Common myeloid progenitor, CD34-positive (primary cell): Measurements from ENCODE around the gene CTSD.

Source experiments
- CTCF ChIA-PET: fragments of 350-600 bp; sonication (Branson Sonifier 250); formaldehyde crosslinking; loops from one replicate; lab custom pipeline; 2021; ENCODE audit warnings: antibody characterized with exemption; lab: Charles Lee
- POLR2A ChIA-PET: fragments of 350-600 bp; sonication (Branson Sonifier 250); formaldehyde crosslinking; loops from one replicate; lab custom pipeline; 2021; ENCODE audit warnings: antibody characterized with exemption; lab: Charles Lee
- DNase-seq, 3 donors: peaks; one replicate each; pipeline versions ENCODE4 v3.0.0 to v3.0.0-alpha.2; 2013
- H3K27ac ChIP-seq, 2 experiments: 1 replicate in 1 of 2; 2 replicates in 1 of 2; pipeline ENCODE4 v1.7.0; 2013; ENCODE audit warnings: inconsistent platforms in 2 of 2, low read length in 2 of 2, mild to moderate bottlenecking in 2 of 2, low read depth in 1 of 2, moderate library complexity in 1 of 2; ENCODE audit not compliant: severe bottlenecking in 2 of 2, insufficient read depth in 1 of 2, poor library complexity in 1 of 2
- H3K27me3 ChIP-seq, 5 experiments: replicated peaks in 2 of 5; 1 replicate in 3 of 5; 2 replicates in 2 of 5; pipeline versions ENCODE4 v1.6.1 to v1.7.0; 2013; ENCODE audit warnings: low read length in 4 of 5, mild to moderate bottlenecking in 2 of 5, moderate library complexity in 2 of 5, inconsistent platforms in 1 of 5; ENCODE audit not compliant: insufficient read depth in 5 of 5, control insufficient read depth in 4 of 5
- H3K36me3 ChIP-seq, 4 experiments: 1 replicate in 2 of 4; 2 replicates in 2 of 4; pipeline versions ENCODE4 v1.6.1 to v1.7.0; 2013; ENCODE audit warnings: low read length in 3 of 4, control low read depth in 1 of 4, mild to moderate bottlenecking in 1 of 4; ENCODE audit not compliant: control insufficient read depth in 4 of 4, insufficient read depth in 4 of 4
- H3K4me1 ChIP-seq, 4 experiments: 1 replicate in 3 of 4; 2 replicates in 1 of 4; pipeline versions ENCODE4 v1.6.1 to v1.7.1; 2013; ENCODE audit warnings: low read length in 3 of 4, mild to moderate bottlenecking in 3 of 4, control low read depth in 1 of 4, inconsistent platforms in 1 of 4, moderate library complexity in 1 of 4; ENCODE audit not compliant: control insufficient read depth in 4 of 4, insufficient read depth in 4 of 4; ENCODE audit errors: control extremely low read depth in 1 of 4
- H3K4me3 ChIP-seq, 7 experiments: 1 replicate in 4 of 7; 2 replicates in 3 of 7; pipeline versions ENCODE4 v1.5.1 to v1.7.0; 2013; ENCODE audit warnings: mild to moderate bottlenecking in 7 of 7, low read length in 6 of 7, moderate library complexity in 6 of 7, inconsistent platforms in 2 of 7, low read depth in 2 of 7, control low read depth in 1 of 7; ENCODE audit not compliant: insufficient read depth in 4 of 7, control insufficient read depth in 1 of 7; ENCODE audit errors: extremely low read depth in 1 of 7
- H3K9me3 ChIP-seq, 5 experiments: 1 replicate in 4 of 5; 2 replicates in 1 of 5; pipeline versions ENCODE4 v1.6.1 to v1.7.1; 2013; ENCODE audit warnings: low read length in 4 of 5, mild to moderate bottlenecking in 2 of 5, inconsistent platforms in 1 of 5, low read depth in 1 of 5, moderate library complexity in 1 of 5; ENCODE audit not compliant: control insufficient read depth in 4 of 5, insufficient read depth in 2 of 5; ENCODE audit errors: control extremely low read depth in 1 of 5
- WGBS: methylation state at CpG from one replicate; pipeline ENCODE4 v1.1.5; 2013; ENCODE audit not compliant: insufficient coverage; 5-methylcytosine and 5-hydroxymethylcytosine counted together

The CTSD gene

GRCh38 chr11:1744891-1745700, 18.6 kb downstream of the CTSD start:
- WGBS: 93% methylated on average over 14 of the region's 18 CpGs
- ChIA-PET CTCF (interaction anchor here (1.3 to 1.4 kb wide), 2 partner anchors 51 to 79 kb away, joined by 3 read pairs; no protein-coding TSS in a partner anchor), POLR2A (no interaction called here)
- DNase-seq: no peak
- no peaks in the 10 kb centered on the region for H3K9me3 ChIP-seq
- H3K4me1 ChIP-seq: peaks cover 0 to 28% (median 23%) of the 10 kb centered on the region in 4 experiments
- H3K4me3 ChIP-seq: no peak overlapping the region
- H3K27ac ChIP-seq: no peak overlapping the region
- peaks cover 0 to 35% (median 5%) of the 10 kb centered on the region in 5 experiments for H3K27me3 ChIP-seq
- no peaks in the 10 kb centered on the region for H3K36me3 ChIP-seq

GRCh38 chr11:1744137-1744886, 19.4 kb downstream of the CTSD start:
- H3K4me3 ChIP-seq: no peak overlapping the region
- CTCF ChIA-PET: interaction anchor here (1.3 to 1.4 kb wide), 2 partner anchors 50 to 80 kb away, joined by 3 read pairs; no protein-coding TSS in a partner anchor
- WGBS: 95% methylated on average over 20 of the region's 23 CpGs
- POLR2A ChIA-PET: no interaction called here
- H3K27me3 ChIP-seq: peaks cover 0 to 32% (median 5%) of the 10 kb centered on the region in 5 experiments
- peaks cover 0 to 20% (median 15%) of the 10 kb centered on the region in 4 experiments for H3K4me1 ChIP-seq
- no peak overlapping the region for H3K27ac ChIP-seq
- no peaks in the 10 kb centered on the region for H3K9me3 ChIP-seq
- DNase-seq: no peak
- H3K36me3 ChIP-seq: no peaks in the 10 kb centered on the region

GRCh38 chr11:1743585-1744136, 20.1 kb downstream of the CTSD start:
- ChIA-PET POLR2A (no interaction called here), CTCF (interaction anchor here (1.3 to 1.4 kb wide), 2 partner anchors 50 to 81 kb away, joined by 3 read pairs; no protein-coding TSS in a partner anchor)
- DNase-seq: no peak
- Histone ChIP-seq H3K27me3 (peaks cover 0 to 27% (median 3%) of the 10 kb centered on the region in 5 experiments), H3K9me3 (no peaks in the 10 kb centered on the region), H3K4me1 (peaks cover 0 to 13% (median 9%) of the 10 kb centered on the region in 4 experiments), H3K36me3 (no peaks in the 10 kb centered on the region), H3K27ac (no peak overlapping the region), H3K4me3 (no peak overlapping the region)
- 99% methylated on average over 8 of the region's 10 CpGs for WGBS

GRCh38 chr11:1742869-1743584, 20.7 kb downstream of the CTSD start:
- DNase-seq: no peak
- POLR2A ChIA-PET: no interaction called here
- Histone ChIP-seq H3K27me3 (peaks cover 0 to 21% (median 3%) of the 10 kb centered on the region in 5 experiments), H3K4me3 (no peak overlapping the region), H3K36me3 (no peaks in the 10 kb centered on the region), H3K4me1 (peaks cover 0 to 7% (median 2%) of the 10 kb centered on the region in 4 experiments), H3K27ac (no peak overlapping the region), H3K9me3 (no peaks in the 10 kb centered on the region)
- CTCF ChIA-PET: interaction anchor here (1.3 kb wide), 1 partner anchor 10 kb away, joined by 3 read pairs; no protein-coding TSS in a partner anchor
- WGBS: 100% methylated on average over 3 of the region's 3 CpGs

GRCh38 chr11:1742371-1742770, 21.4 kb downstream of the CTSD start:
- 82% methylated on average over 4 of the region's 4 CpGs for WGBS
- no peaks in the 10 kb centered on the region for H3K36me3 ChIP-seq
- H3K9me3 ChIP-seq: peaks cover 0 to 5% (median 1%) of the 10 kb centered on the region in 5 experiments
- ChIA-PET CTCF (interaction anchor here (1.3 kb wide), 1 partner anchor 10 kb away, joined by 3 read pairs; no protein-coding TSS in a partner anchor), POLR2A (no interaction called here)
- no peak overlapping the region for H3K4me3 ChIP-seq
- H3K27ac ChIP-seq: no peak overlapping the region
- peaks cover 0 to 18% (median 5%) of the 10 kb centered on the region in 5 experiments for H3K27me3 ChIP-seq
- H3K4me1 ChIP-seq: peaks cover 0 to 4% (median 2%) of the 10 kb centered on the region in 4 experiments
- DNase-seq: no peak

- H3K27ac ChIP-seq: no peak overlapping the region
- 84% methylated on average over 2 of the region's 4 CpGs for WGBS
- H3K4me3 ChIP-seq: no peak overlapping the region
- no peaks in the 10 kb centered on the region for H3K36me3 ChIP-seq
- CTCF ChIA-PET: interaction anchor here (1.3 kb wide), 1 partner anchor 9 kb away, joined by 3 read pairs; no protein-coding TSS in a partner anchor
- H3K9me3 ChIP-seq: peaks cover 0 to 11% (median 6%) of the 10 kb centered on the region in 5 experiments
- POLR2A ChIA-PET: no interaction called here
- peaks cover 0 to 2% (median under 1%) of the 10 kb centered on the region in 4 experiments for H3K4me1 ChIP-seq
- peaks cover 0 to 16% (median 5%) of the 10 kb centered on the region in 5 experiments for H3K27me3 ChIP-seq
- no peak for DNase-seq
These were observed 22.0 kb downstream of the CTSD start for GRCh38 chr11:1741741-1742140.
